SU-DHL-6 (cell line): Measurements from ENCODE around the gene ADAM12.

ENCODE experiments used
- CTCF ChIP-seq: fragments of 200-600 bp; sonication (generic); IDR thresholded peaks from one replicate; pipeline ENCODE4 v1.5.1; 2017; ENCODE audit warnings: antibody characterized with exemption, mild to moderate bottlenecking, low read length, moderate library complexity; ENCODE audit not compliant: insufficient read depth, poor library complexity, severe bottlenecking
- EZH2phosphoT487 ChIP-seq: fragments of 200-600 bp; sonication (generic), shearing (Covaris generic); conservative IDR thresholded peaks from 2 replicates; pipeline ENCODE4 v1.6.1; 2018; ENCODE audit warnings: mild to moderate bottlenecking, antibody characterized with exemption, low read length, moderate library complexity, mixed read lengths

GRCh38 chr10:126209451-126209850 is 178.8 kb downstream of the ADAM12 start:
- TF ChIP-seq CTCF (no peak), EZH2phosphoT487 (no peak)
